Kidney epithelial cell (primary cell): ENCODE data around the gene RBM43. TPM values are rescaled to one million over a fixed set of nuclear protein-coding genes. Genes with fewer than 3 reads are reported as not detected.
"Not testable (repeated sequence)": the region's sequence is repeated elsewhere in the genome, so short reads cannot be mapped to it uniquely, and the experiment has no call there.

Experiments
- DNase-seq: peaks from one replicate; pipeline ENCODE4 v3.0.0-alpha.2; 2010; ENCODE audit warnings: low read depth
- H3K27me3 ChIP-seq: 2 replicates; pipeline ENCODE4 v1.6.0; 2011; ENCODE audit warnings: low read length; ENCODE audit not compliant: control insufficient read depth, insufficient read depth
- H3K36me3 ChIP-seq: 2 replicates; pipeline ENCODE4 v1.5.1; 2011; ENCODE audit warnings: low read length; ENCODE audit not compliant: control insufficient read depth, insufficient read depth
- H3K4me3 ChIP-seq: 2 replicates; pipeline ENCODE4 v1.5.1; 2011; ENCODE audit warnings: low read depth, mild to moderate bottlenecking, control low read depth, low read length
- CTCF ChIP-seq: IDR thresholded peaks from 2 replicates; pipeline ENCODE4 v1.5.1; 2011; ENCODE audit warnings: mild to moderate bottlenecking, moderate library complexity, low read length, control low read depth, inconsistent platforms; ENCODE audit not compliant: insufficient read depth, poor library complexity, severe bottlenecking
- total RNA-seq: library from RNA; depleted of rRNA; stranded (reverse); fragments of >200 nt; gene quantifications from 2 replicates; pipeline ENCODE4 v1.2.3, GENCODE V29; 2015

The RBM43 gene
- total RNA-seq, 1 donor from 2014 or later = 2.2 TPM

GRCh38 chr2:151299920-151300539 lies 38.4 kb upstream of the RBM43 start:
- Histone ChIP-seq H3K27me3 (no peaks in the 10 kb centered on the region), H3K36me3 (no peaks in the 10 kb centered on the region), H3K4me3 (no peak overlapping the region)
- TF ChIP-seq CTCF = no peak
- DNase-seq = no peak

- no peak for DNase-seq
- H3K36me3 ChIP-seq = no peaks in the 10 kb centered on the region
- no peak overlapping the region for H3K4me3 ChIP-seq
- TF ChIP-seq CTCF = no peak
- H3K27me3 ChIP-seq = no peaks in the 10 kb centered on the region
Measured at GRCh38 chr2:151297882-151298281, 36.2 kb upstream of the RBM43 start.

GRCh38 chr2:151295926-151296325 lies 34.3 kb upstream of the RBM43 start:
- DNase-seq, H3K4me3 ChIP-seq: not testable (repeated sequence)

GRCh38 chr2:151292546-151292945 lies 30.9 kb upstream of the RBM43 start:
- DNase-seq = no peak
- TF ChIP-seq CTCF = no peak
- H3K36me3 ChIP-seq = no peaks in the 10 kb centered on the region
- no peak overlapping the region for H3K4me3 ChIP-seq
- H3K27me3 ChIP-seq = no peaks in the 10 kb centered on the region

More at GRCh38 chr2:151295926-151296325, 34.3 kb upstream of the RBM43 start:
- not testable (repeated sequence) for H3K27me3 ChIP-seq, H3K36me3 ChIP-seq

GRCh38 chr2:151292141-151292540 lies 30.5 kb upstream of the RBM43 start:
- no peak for DNase-seq
- no peak overlapping the region for H3K4me3 ChIP-seq
- TF ChIP-seq CTCF = no peak

GRCh38 chr2:151291224-151291623 lies 29.6 kb upstream of the RBM43 start:
- no peak for TF ChIP-seq CTCF
- no peaks in the 10 kb centered on the region for H3K27me3 ChIP-seq
- DNase-seq = no peak
- no peaks in the 10 kb centered on the region for H3K36me3 ChIP-seq
- H3K4me3 ChIP-seq = no peak overlapping the region

More at GRCh38 chr2:151292141-151292540, 30.5 kb upstream of the RBM43 start:
- no peaks in the 10 kb centered on the region for H3K36me3 ChIP-seq
- no peaks in the 10 kb centered on the region for H3K27me3 ChIP-seq
